ENCODE results near the gene ERFE.

The ERFE gene

GRCh38 chr2:238164906-238165287 lies 6.1 kb downstream of the ERFE start:
- H3K27ac ChIP-seq: no peak overlapping the region
- no peaks in the 10 kb centered on the region for H3K27me3 ChIP-seq (replicated peaks)
- DNase-seq: no peak
- H3K36me3 ChIP-seq (replicated peaks): peaks cover 9% of the 10 kb centered on the region
- no peak overlapping the region for H3K4me3 ChIP-seq (ENCODE audit: low read depth, low read length)
- TF ChIP-seq CTCF (IDR thresholded peaks at IDR 0.05; ENCODE audit: low read depth, low read length, missing control alignments): no peak
- in situ Hi-C loops (cut with HindIII; ENCODE audit: low pct_ligation_motif_present, low sequenced_read_pairs): no loop called here

DNA sequence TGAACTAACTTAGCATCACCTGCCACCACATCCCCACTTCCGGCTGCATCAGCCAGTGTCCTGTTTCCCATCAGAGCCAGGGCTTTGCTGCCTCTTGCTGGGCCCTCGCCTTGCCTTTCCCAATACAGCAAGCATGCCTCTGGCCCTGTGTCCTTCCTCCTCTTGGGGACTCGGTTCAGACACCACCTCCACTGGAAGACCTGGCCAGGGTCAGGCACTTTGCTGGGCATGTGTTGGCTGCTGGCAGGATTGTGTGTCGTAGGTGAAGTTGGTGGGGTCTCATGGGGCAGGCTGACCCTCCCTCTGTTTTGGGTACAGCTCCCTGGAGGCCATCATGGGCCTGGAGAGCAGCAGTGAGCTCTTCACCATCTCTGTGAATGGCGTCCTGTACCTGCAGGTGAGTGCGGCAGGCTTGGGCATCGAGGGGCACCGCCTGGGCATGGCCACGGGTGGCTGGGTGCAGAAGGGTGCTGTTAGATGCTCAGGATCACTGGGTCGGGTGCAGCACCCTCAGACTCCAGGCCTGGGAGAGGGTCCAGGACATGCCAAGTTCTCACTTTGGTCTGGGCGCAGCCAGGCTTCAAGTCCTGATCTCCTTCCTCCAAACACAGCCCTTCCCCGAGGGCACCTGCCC lies 6.6 kb downstream of the ERFE start:
- Histone ChIP-seq H3K27me3 (replicated peaks) (no peaks in the 10 kb centered on the region), H3K27ac (no peak overlapping the region), H3K4me3 (ENCODE audit: low read depth, low read length) (no peak overlapping the region), H3K36me3 (replicated peaks) (peaks cover 9% of the 10 kb centered on the region)
- no peak for DNase-seq
- in situ Hi-C loops (cut with HindIII; ENCODE audit: low pct_ligation_motif_present, low sequenced_read_pairs): no loop called here
- TF ChIP-seq CTCF (IDR thresholded peaks at IDR 0.05; ENCODE audit: low read depth, low read length, missing control alignments): no peak

GRCh38 chr2:238166391-238167343 lies 7.9 kb downstream of the ERFE start:
- DNase-seq: no peak
- Histone ChIP-seq H3K27ac (no peak overlapping the region), H3K27me3 (replicated peaks) (no peaks in the 10 kb centered on the region), H3K36me3 (replicated peaks) (peaks cover 13% of the 10 kb centered on the region), H3K4me3 (ENCODE audit: low read depth, low read length) (no peak overlapping the region)
- in situ Hi-C loops (cut with HindIII; ENCODE audit: low pct_ligation_motif_present, low sequenced_read_pairs): no loop called here
- no peak for TF ChIP-seq CTCF (IDR thresholded peaks at IDR 0.05; ENCODE audit: low read depth, low read length, missing control alignments)

- DNase-seq: no peak
- no peak for TF ChIP-seq CTCF (IDR thresholded peaks at IDR 0.05; ENCODE audit: low read depth, low read length, missing control alignments)
- H3K36me3 ChIP-seq (replicated peaks): peaks cover 17% of the 10 kb centered on the region
- no peaks in the 10 kb centered on the region for H3K27me3 ChIP-seq (replicated peaks)
- H3K27ac ChIP-seq: no peak overlapping the region
- in situ Hi-C loops (cut with HindIII; ENCODE audit: low pct_ligation_motif_present, low sequenced_read_pairs): no loop called here
- no peak overlapping the region for H3K4me3 ChIP-seq (ENCODE audit: low read depth, low read length)
These were observed 8.6 kb downstream of the ERFE start for GRCh38 chr2:238167344-238167715.

DNA sequence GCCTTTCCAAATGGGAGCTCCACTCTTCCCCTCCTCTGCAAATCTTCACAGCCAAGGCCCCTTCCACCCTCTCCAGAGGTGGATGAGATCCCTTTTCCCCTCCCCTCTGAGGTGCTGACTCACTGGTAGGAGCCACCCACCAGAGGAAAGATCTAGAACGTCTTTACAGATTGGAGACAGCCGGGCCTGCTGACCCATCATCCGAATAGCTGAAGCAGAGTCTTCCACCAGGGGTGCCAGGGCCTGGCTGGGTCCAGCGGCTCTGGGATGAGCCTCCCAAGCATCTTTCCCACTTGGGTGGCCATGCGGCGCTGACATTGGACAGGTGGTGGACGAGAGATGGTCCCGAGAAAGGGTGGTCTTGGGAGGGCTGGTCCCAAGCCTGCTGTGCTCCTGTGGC lies 9.0 kb downstream of the ERFE start:
- TF ChIP-seq CTCF (IDR thresholded peaks at IDR 0.05; ENCODE audit: low read depth, low read length, missing control alignments): no peak
- no peak for DNase-seq
- H3K4me3 ChIP-seq (ENCODE audit: low read depth, low read length): no peak overlapping the region
- H3K27ac ChIP-seq: no peak overlapping the region
- no peaks in the 10 kb centered on the region for H3K27me3 ChIP-seq (replicated peaks)
- H3K36me3 ChIP-seq (replicated peaks): peaks cover 21% of the 10 kb centered on the region
- in situ Hi-C loops (cut with HindIII; ENCODE audit: low pct_ligation_motif_present, low sequenced_read_pairs): no loop called here
